ENCODE data around the gene OSM. TPM values are rescaled to one million over a fixed set of nuclear protein-coding genes. Genes with fewer than 3 reads are reported as not detected.

Gene OSM
- total RNA-seq, 1 donor from 2014 or later, result 1.7 TPM

GRCh38 chr22:30299322-30299721, 32.7 kb upstream of the OSM start:
- ChIA-PET CTCF (no interaction called here), POLR2A (no interaction called here)
- intact Hi-C loops (cut with micrococcal nuclease), result no loop called here
- Mint-ChIP-seq H3K4me1 (peaks cover 52% of the 10 kb centered on the region), H3K36me3 (ENCODE audit: low read depth) (peaks cover 52% of the 10 kb centered on the region), H3K27me3 (no peaks in the 10 kb centered on the region), H3K4me3 (no peak overlapping the region), H3K9me3 (no peaks in the 10 kb centered on the region), H3K27ac (no peak overlapping the region)
- ATAC-seq (ENCODE audit: low read depth), result no peak
- no peak for DNase-seq
- no peak for TF ChIP-seq CTCF (IDR thresholded peaks at IDR 0.05)

GRCh38 chr22:30297991-30298701, 31.5 kb upstream of the OSM start:
- Mint-ChIP-seq H3K36me3 (ENCODE audit: low read depth) (peaks cover 64% of the 10 kb centered on the region), H3K27ac (no peak overlapping the region), H3K4me1 (peaks cover 40% of the 10 kb centered on the region), H3K4me3 (no peak overlapping the region), H3K27me3 (no peaks in the 10 kb centered on the region), H3K9me3 (no peaks in the 10 kb centered on the region)
- ChIA-PET CTCF (interaction anchor here (0.8 kb wide), 1 partner anchor 10 kb away, joined by 3 read pairs; no protein-coding TSS in a partner anchor), POLR2A (interaction anchor here (1.1 kb wide), 1 partner anchor 9 kb away, joined by 6 read pairs; the partner anchor contains the start of gene CASTOR1)
- intact Hi-C loops (cut with micrococcal nuclease), result no loop called here
- no peak for ATAC-seq (ENCODE audit: low read depth)
- no peak for TF ChIP-seq CTCF (IDR thresholded peaks at IDR 0.05)
- no peak for DNase-seq

- DNase-seq (no peak), ATAC-seq (ENCODE audit: low read depth) (no peak)
- ChIA-PET POLR2A (no interaction called here), CTCF (interaction anchor here (0.8 kb wide), 1 partner anchor 10 kb away, joined by 3 read pairs; no protein-coding TSS in a partner anchor)
- intact Hi-C loops (cut with micrococcal nuclease), result no loop called here
- no peak for TF ChIP-seq CTCF (IDR thresholded peaks at IDR 0.05)
- Mint-ChIP-seq H3K27ac (peak overlapping the region; percentile 12), H3K27me3 (no peaks in the 10 kb centered on the region), H3K4me1 (peaks cover 33% of the 10 kb centered on the region), H3K36me3 (ENCODE audit: low read depth) (peaks cover 68% of the 10 kb centered on the region), H3K9me3 (no peaks in the 10 kb centered on the region), H3K4me3 (no peak overlapping the region)
Observed at GRCh38 chr22:30297276-30297990, 30.8 kb upstream of the OSM start.

- intact Hi-C loops (cut with micrococcal nuclease), result no loop called here
- CTCF ChIA-PET, result interaction anchor here (1.3 kb wide), 1 partner anchor 9 kb away, joined by 6 read pairs; no protein-coding TSS in a partner anchor
- Mint-ChIP-seq H3K4me3 (no peak overlapping the region), H3K27ac (no peak overlapping the region), H3K4me1 (peaks cover 28% of the 10 kb centered on the region), H3K9me3 (no peaks in the 10 kb centered on the region), H3K36me3 (ENCODE audit: low read depth) (peaks cover 71% of the 10 kb centered on the region), H3K27me3 (no peaks in the 10 kb centered on the region)
- no peak for DNase-seq
- POLR2A ChIA-PET, result no interaction called here
- ATAC-seq (ENCODE audit: low read depth), result no peak
- no peak for TF ChIP-seq CTCF (IDR thresholded peaks at IDR 0.05)
Observed at GRCh38 chr22:30296833-30297232, 30.2 kb upstream of the OSM start.

- H3K27ac Mint-ChIP-seq, result no peak overlapping the region
- H3K4me1 Mint-ChIP-seq, result peaks cover 27% of the 10 kb centered on the region
- no peak for ATAC-seq (ENCODE audit: low read depth)
- intact Hi-C loops (cut with micrococcal nuclease), result no loop called here
- no peak for DNase-seq
- no peaks in the 10 kb centered on the region for H3K9me3 Mint-ChIP-seq
- CTCF ChIA-PET, result interaction anchor here (1.3 to 1.4 kb wide), 2 partner anchors 8 to 92 kb away, joined by 4 to 6 read pairs; no protein-coding TSS in a partner anchor
- H3K4me3 Mint-ChIP-seq, result no peak overlapping the region
- POLR2A ChIA-PET, result interaction anchor here (1.2 kb wide), 1 partner anchor 14 kb away, joined by 3 read pairs; no protein-coding TSS in a partner anchor
- peaks cover 70% of the 10 kb centered on the region for H3K36me3 Mint-ChIP-seq (ENCODE audit: low read depth)
- TF ChIP-seq CTCF (IDR thresholded peaks at IDR 0.05), result no peak
- no peaks in the 10 kb centered on the region for H3K27me3 Mint-ChIP-seq
Observed at GRCh38 chr22:30296324-30296723, 29.7 kb upstream of the OSM start.
